HL-60/S4 treated with phorbol 12-myristate 13-acetate at 8.2 ng/mL for 4 days and 3 days (cell line): ENCODE data around the gene DGKG.

Experiments used
- in situ Hi-C: fragments of 300-500 bp; cut with MboI; formaldehyde crosslinking; loops from 2 replicates; pipeline ENCODE4 v1.15.0; 2022; ENCODE audit warnings: low sequenced_read_pairs

The DGKG gene

DNA sequence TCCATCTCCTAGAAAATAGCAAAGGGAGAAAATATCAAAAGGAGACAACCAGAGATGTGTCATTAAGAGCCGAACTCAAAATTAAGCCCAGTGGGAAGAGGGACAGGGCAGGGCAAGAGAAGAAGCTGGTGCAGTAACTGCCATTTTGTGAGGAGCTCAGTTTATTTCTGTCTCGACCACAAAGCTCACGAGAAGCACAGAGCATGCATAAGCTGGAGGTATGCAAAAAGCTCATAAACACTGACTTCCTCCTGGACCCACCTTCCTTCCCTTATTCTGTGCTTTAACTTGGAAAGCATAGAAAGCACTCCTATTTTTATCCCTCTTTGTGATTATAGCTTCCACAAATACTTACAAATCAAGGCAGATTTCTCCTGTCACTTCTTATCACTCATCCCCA, 81.3 kb downstream of the DGKG start:
- in situ Hi-C loops: no loop called here

- in situ Hi-C loops: no loop called here
Observed at GRCh38 chr3:186277268-186277909, 84.6 kb downstream of the DGKG start.

DNA sequence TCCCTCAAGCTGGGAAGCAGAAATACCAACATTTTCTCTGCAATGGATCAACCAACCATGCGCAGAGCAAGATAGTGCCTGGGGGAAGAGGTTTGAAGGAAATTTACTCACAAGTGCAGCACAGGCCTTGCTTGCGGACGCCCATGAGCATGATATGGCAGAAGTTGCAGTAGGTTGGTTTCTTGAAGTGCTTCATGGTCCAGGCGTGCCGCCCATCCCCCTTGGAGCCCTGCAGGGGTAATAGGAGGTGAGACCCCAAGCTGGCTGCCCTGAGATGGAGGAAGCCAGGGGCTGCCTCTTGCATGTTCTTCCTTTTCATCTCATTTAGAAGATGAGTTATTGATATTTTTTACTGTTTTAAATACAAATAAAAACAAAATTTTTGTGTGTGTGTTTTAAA, 86.6 kb downstream of the DGKG start:
- in situ Hi-C loops: no loop called here

GRCh38 chr3:186273586-186273985, 88.4 kb downstream of the DGKG start:
- in situ Hi-C loops: no loop called here

DNA sequence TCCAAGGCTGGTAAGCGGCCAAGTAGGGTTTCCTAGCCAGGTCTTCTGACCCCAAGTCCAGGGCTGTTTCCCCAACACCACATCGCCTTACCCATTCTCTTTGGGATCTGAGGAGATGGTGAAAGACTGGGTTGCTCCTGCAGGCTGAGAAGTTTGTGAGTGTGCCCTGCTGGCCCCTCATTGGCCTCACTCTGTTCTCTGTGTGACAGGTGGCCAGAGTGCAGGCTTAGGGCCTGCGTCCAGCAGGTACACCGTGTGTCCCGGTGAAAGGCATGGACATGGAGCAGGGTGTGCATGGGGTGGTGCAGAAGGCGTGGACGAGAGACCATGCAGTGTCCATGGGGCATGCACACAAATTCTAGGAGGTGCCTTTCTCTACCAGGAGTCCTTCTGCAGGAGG, 91.3 kb downstream of the DGKG start:
- in situ Hi-C loops: no loop called here

DNA sequence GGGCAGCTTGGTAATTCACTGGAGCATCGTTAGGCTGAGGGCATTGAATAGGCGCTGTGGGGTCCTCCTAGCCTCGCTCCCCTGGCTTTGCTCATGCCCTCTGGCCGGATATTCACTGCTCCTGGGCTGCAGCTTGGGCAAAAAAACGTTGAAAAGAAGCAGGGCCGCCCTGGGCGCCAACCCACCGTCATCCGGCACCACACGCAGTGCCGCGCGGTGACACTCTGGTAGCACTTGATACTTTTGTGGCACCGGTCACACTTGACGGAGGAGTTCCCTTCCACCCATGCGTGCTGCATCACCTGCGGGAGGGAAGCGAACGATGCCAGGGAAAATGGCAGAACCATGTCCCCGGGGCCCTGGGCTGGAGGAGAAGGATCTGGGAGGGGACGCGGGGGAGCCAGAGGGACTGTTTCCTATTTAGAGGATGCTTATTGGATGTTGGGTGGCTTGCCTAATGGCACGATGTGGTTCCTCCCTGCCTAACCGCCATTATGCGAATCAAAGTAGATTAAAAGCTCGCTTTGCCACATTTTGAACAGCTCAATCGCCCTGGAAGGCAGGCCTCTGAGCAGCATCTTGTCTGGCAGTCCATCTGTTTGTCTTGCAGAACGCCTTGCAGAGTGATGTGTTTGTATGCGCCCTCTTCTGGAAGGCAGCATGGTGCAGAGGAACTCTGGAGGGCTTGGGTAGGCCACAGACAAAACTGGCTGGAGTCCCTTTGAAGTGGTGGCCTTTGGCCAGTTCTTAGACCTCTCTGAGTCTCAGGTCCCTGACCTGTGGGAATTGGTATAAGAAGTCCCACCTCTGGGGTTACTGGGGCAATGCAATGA, 93.2 kb downstream of the DGKG start:
- in situ Hi-C loops: no loop called here

DNA sequence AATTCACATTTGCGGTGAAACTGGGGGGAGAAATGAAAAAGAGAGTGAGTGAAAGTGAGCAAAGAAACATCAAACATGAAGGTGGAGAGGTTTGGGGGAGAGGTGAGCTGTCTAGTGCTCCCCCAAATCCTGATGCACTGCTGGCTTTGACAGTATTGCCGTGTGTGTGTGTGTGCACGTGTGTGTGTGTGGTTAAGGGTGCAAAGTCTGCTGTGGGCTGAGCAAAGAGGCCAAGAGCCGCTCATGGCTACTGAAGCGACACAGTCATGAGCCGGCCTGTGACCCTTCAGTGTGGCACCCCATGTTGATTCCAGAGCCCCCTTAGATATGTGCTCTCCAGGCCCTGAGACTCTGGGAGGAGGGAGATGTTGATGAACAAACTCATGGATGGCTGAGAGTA, 94.3 kb downstream of the DGKG start:
- in situ Hi-C loops: no loop called here

DNA sequence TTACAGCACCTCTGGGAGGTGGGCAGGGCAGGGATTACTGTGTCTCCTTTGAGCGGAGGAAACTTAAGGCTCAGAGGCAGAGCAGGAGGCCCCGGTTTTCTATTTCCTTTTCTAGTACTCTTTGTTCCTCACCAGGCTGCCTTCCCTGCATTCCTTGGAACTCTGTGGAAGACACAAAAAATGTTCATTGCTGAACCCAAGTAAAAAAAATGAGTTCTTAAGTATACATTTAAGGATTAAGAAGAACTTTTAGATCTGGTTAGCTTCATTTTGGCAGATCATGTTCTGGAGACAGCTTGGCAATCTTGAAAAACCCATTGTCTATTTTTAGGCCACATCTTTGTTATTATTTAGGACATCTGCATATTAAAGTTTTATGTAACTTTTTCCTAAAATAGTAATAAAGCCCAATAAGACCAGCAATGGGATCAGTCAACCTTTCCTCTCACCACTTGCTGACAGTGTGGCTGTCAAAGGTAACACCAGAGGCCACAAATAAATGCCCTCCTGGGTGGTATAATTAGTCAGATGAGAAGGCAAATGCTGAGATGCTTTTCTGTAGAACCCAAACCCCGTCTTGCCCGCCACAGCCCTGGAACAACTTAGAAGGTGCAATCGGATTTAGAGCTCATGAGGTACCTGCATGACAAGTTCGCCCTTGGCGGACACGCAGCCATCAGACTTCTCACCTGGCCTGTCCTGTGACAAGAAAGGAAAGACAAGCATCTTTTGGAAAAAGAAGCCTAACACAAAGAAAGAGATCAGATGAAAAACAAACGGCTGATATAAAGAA, 97.2 kb downstream of the DGKG start:
- in situ Hi-C loops: no loop called here

DNA sequence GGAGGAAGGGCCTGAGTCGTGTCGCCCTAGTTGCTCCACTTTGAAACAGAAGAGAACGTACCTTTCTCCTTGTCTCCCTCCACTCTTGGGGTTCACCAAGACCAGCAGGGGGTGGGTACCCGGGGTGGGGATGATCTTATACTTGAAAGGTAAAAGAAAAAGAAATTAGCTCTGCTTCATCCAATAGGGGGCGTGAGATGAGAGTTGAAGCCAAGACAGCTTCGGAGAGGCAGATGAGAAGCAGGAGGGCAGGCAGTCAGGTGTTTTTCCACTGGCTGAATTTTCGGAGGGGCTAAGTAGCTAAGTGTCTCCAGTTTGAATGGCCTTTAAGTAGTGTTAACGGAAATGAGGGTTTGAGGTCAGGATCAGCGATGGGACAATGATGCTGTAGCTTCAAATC, 100.4 kb downstream of the DGKG start:
- in situ Hi-C loops: no loop called here

- in situ Hi-C loops: no loop called here
Observed at GRCh38 chr3:186260726-186261125, 101.3 kb downstream of the DGKG start.

GRCh38 chr3:186259612-186260383, 102.2 kb downstream of the DGKG start:
- in situ Hi-C loops: loop anchor here (10.0 kb wide), 1 partner anchor 275 kb away; no protein-coding TSS in a partner anchor

DNA sequence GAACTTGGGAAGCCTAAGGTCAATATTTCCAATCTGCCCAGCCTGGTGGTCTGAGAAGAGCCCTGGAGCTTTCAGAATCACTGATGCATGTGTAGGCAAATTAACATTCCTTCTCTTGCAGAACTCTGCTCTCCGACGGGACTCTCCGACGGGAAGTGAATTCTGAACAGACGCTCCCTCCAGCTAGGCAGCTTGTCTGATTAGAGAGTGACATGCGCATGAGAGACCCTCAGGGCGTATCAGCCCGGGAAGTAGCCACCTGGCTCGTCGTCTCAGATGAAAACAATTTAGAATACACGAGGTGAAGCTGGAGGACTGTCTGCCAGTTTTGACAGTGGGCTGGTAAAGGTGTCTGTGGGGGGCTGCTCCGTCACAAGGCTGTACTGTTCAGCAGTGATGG, 103.1 kb downstream of the DGKG start:
- in situ Hi-C loops: loop anchor here (10.0 kb wide), 1 partner anchor 276 kb away; no protein-coding TSS in a partner anchor

GRCh38 chr3:186257866-186258265, 104.2 kb downstream of the DGKG start:
- in situ Hi-C loops: loop anchor here (10.0 kb wide), 1 partner anchor 277 kb away; no protein-coding TSS in a partner anchor

- in situ Hi-C loops: loop anchor here (10.0 kb wide), 1 partner anchor 279 kb away; no protein-coding TSS in a partner anchor
Observed at GRCh38 chr3:186255703-186256331, 106.2 kb downstream of the DGKG start.

GRCh38 chr3:186254676-186255650, 107.1 kb downstream of the DGKG start:
- in situ Hi-C loops: loop anchor here (10.0 kb wide), 1 partner anchor 280 kb away; no protein-coding TSS in a partner anchor

DNA sequence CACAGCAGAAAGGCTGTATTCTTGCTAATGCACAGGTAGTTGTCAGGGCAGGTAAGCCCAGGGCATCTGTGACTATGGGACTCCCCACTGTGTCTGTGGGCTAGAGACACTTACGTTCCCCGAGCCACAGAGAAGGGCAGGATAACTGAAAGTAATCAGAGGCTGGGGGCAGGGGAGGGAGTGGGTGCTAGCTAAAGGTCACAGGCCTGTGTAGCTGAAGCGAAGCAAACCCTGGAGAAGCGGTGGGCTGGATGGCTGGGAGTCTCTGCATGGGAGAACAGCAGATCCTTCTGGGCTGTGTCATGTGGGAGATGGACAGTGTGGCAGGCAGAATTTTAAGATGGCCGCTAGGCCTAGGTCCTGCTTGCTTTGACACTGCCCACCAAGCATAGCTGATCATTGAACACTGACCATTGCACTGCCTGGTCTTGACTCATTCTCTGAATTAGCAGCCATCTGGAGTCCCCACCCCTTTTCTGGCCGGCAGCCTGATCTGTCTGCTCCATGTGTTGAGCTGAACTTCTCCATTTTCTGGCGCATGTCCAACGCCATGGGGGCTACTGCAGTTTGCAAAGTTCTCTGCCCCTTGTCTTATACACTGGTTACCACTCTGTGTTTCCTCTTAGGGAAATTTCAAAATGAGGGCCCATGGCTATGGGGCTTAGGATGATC, 110.0 kb downstream of the DGKG start:
- in situ Hi-C loops: loop anchor here (10.0 kb wide), 1 partner anchor 283 kb away; no protein-coding TSS in a partner anchor

DNA sequence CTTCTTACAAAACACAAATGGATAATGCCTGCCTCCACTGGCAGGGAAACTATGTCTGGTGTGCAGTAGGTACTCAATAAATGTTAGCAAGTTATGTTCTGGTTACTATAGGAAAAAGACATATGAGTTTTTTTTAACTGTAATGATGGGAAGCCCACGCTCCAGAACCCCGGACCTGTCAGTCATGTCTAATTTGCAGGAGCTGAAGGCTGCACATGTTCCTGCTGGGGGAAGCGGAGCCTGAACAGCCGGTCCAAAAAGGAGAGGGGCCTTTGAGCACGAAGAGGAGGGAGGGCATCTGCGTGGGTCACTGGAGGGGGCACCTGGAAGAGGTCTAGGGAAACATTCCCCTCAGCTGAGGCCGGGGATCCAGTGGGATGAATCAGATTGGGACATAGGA, 113.2 kb downstream of the DGKG start:
- in situ Hi-C loops: loop anchor here (25.0 kb wide), 1 partner anchor 262 kb away; no protein-coding TSS in a partner anchor
